ENCODE data around the gene CFAP300. TPM values are rescaled to one million over a fixed set of nuclear protein-coding genes. Genes with fewer than 3 reads are reported as not detected.

Gene CFAP300
- total RNA-seq, 1 donor from 2014 or later = not detected

DNA sequence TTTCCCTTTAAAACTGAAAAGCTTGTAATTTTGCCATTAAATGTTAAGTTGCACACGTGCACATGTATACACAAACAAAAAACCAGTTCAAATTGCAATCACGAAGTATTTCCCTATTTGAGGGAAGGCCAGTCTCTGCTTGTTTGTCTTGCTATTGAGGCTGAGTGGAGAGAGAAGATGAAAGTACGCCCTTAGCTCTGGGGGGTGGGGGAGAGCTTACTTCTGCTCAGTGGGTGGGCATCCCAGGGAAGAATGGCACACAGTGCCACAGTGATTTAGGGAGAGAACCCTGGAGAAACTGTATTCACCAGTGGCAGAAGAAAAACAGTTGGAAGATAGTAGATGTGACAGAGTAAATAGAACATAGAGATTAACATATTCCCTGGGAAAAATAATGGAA lies 71.7 kb downstream of the CFAP300 start:
- Mint-ChIP-seq H3K27me3 (ENCODE audit: insufficient read depth) (peaks cover 31% of the 10 kb centered on the region), H3K4me1 (ENCODE audit: low read depth) (no peaks in the 10 kb centered on the region), H3K9me3 (no peaks in the 10 kb centered on the region), H3K4me3 (no peak overlapping the region), H3K36me3 (ENCODE audit: low read depth) (no peaks in the 10 kb centered on the region), H3K27ac (no peak overlapping the region)
- DNase-seq (ENCODE audit: low spot score) = no peak
- intact Hi-C loops (cut with micrococcal nuclease) = no loop called here

DNA sequence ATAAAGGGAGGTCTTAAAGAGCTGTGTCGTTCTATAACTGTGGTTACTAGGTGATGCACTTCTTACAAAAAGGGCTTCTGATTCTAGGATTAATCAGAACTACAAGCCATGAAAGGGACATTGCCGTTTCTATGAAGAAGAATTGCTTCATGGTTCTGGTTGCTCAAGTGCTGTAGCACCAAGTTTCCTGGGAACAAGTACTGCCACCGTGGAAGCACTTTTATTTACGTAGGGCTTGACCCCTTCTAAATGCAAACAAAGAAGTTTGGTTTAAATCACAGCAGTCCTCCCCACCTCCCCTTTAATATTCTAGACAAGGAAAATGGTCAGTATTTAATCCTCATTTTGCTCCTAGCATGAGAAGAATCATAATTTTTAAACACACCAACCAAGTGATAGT lies 72.8 kb downstream of the CFAP300 start:
- Mint-ChIP-seq H3K4me3 (no peak overlapping the region), H3K4me1 (ENCODE audit: low read depth) (no peaks in the 10 kb centered on the region)
- intact Hi-C loops (cut with micrococcal nuclease) = no loop called here

DNA sequence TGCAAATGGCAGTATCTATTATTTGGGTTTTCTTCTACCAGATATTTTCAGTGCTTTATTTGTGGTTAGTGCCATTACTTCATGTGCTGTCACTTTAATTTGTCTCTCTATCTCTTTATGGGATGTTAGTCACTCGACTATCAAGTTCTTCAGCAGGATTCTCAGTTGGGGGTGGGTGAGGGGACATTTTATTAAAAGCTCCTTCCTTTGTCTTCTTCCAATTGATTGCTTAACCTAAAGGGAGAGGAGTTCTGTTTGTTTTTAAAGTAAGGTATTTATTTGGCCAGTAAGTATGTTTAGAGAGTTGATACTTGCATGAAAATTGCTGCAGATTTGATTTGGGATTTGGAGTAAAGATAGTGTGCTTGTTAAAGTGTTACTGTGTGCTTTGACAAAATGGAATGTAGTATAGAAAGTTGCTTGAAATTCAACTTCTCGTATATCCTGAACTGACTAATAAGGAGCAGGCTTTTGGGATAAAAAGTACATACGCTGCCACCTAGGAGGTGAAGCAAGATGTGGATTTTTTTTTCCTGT lies 73.3 kb downstream of the CFAP300 start:
- no peak for DNase-seq (ENCODE audit: low spot score)
- H3K36me3 Mint-ChIP-seq (ENCODE audit: low read depth) = no peaks in the 10 kb centered on the region
- H3K4me3 Mint-ChIP-seq = no peak overlapping the region
- H3K27me3 Mint-ChIP-seq (ENCODE audit: insufficient read depth) = peaks cover 18% of the 10 kb centered on the region
- intact Hi-C loops (cut with micrococcal nuclease) = no loop called here
- no peaks in the 10 kb centered on the region for H3K9me3 Mint-ChIP-seq
- H3K27ac Mint-ChIP-seq = no peak overlapping the region
- H3K4me1 Mint-ChIP-seq (ENCODE audit: low read depth) = no peaks in the 10 kb centered on the region

More for the DNA sequence above, 72.8 kb downstream of the CFAP300 start:
- Mint-ChIP-seq H3K36me3 (ENCODE audit: low read depth) (no peaks in the 10 kb centered on the region), H3K27ac (no peak overlapping the region), H3K9me3 (no peaks in the 10 kb centered on the region), H3K27me3 (ENCODE audit: insufficient read depth) (peaks cover 23% of the 10 kb centered on the region)
- DNase-seq (ENCODE audit: low spot score) = no peak

DNA sequence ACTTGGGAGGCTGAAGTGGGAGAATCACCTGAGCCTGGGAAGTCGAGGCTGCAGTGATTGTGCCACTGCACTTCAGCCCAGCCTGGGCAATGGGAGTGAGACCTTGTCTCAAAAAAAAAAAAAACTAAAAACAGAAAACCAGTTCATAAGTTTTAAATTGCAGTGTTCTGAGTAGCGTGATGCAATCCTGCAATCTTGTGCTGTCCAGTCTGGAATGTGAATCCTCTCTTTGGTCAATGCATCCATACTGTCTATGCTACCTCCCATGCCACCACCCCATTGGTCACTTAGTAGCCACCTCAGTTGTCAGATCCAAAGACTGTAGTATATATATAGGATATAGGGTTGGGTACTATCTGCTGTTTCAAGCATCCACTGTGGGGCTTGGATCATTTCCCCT lies 74.1 kb downstream of the CFAP300 start:
- no peak overlapping the region for H3K4me3 Mint-ChIP-seq
- no peaks in the 10 kb centered on the region for H3K9me3 Mint-ChIP-seq
- DNase-seq (ENCODE audit: low spot score) = no peak
- no peaks in the 10 kb centered on the region for H3K4me1 Mint-ChIP-seq (ENCODE audit: low read depth)
- intact Hi-C loops (cut with micrococcal nuclease) = no loop called here
- no peaks in the 10 kb centered on the region for H3K36me3 Mint-ChIP-seq (ENCODE audit: low read depth)
- H3K27ac Mint-ChIP-seq = no peak overlapping the region
- H3K27me3 Mint-ChIP-seq (ENCODE audit: insufficient read depth) = peaks cover 14% of the 10 kb centered on the region

Other genes with a start within 250 kb of the CFAP300 start
- 0.41 and 1.2 TPM in 2 replicates for gene CEP126, start 132.4 kb upstream of the CFAP300 start, total RNA-seq
- gene ANGPTL5, start 130.9 kb upstream of the CFAP300 start, total RNA-seq = not detected in 2 replicates
- 0.10 TPM in 2 replicates for gene YAP1, start 63.0 kb downstream of the CFAP300 start, total RNA-seq